Keratinocyte (primary cell): Measurements from ENCODE around the gene KIF5A. TPM values are rescaled to one million over a fixed set of nuclear protein-coding genes. Genes with fewer than 3 reads are reported as not detected.

Experiments
- DNase-seq: peaks from one replicate; pipeline ENCODE4 v3.0.0-alpha.2; 2011; ENCODE audit warnings: low read depth, missing footprints, low spot score
- FAIRE-seq: peaks from 2 replicates; lab custom pipeline; 2011; peaks lifted over from hg19 to GRCh38; lab: Jason Lieb, UNC
- H2AFZ ChIP-seq: 2 replicates; pipeline ENCODE4 v1.6.0; 2012; ENCODE audit warnings: low read length, control low read depth, inconsistent platforms; ENCODE audit not compliant: control insufficient read depth
- H3K27ac ChIP-seq: 2 replicates; pipeline ENCODE4 v1.5.1; 2011; ENCODE audit warnings: low read length; ENCODE audit not compliant: control insufficient read depth, insufficient read depth
- H3K27me3 ChIP-seq: 3 replicates; pipeline ENCODE4 v1.6.0; 2011; ENCODE audit warnings: low read length; ENCODE audit not compliant: control insufficient read depth, insufficient read depth; ENCODE audit errors: extremely low read depth
- H3K36me3 ChIP-seq, 2 experiments: 2 replicates in 1 of 2; 3 replicates in 1 of 2; pipeline ENCODE4 v1.5.1; 2011; ENCODE audit warnings: low read length in 2 of 2, mild to moderate bottlenecking in 1 of 2; ENCODE audit not compliant: control insufficient read depth in 2 of 2, insufficient read depth in 2 of 2; ENCODE audit errors: extremely low read depth in 1 of 2
- H3K4me1 ChIP-seq: 3 replicates; pipeline ENCODE4 v1.5.1; 2011; ENCODE audit warnings: low read length; ENCODE audit not compliant: control insufficient read depth, insufficient read depth; ENCODE audit errors: extremely low read depth
- H3K4me2 ChIP-seq: 3 replicates; pipeline ENCODE4 v1.6.0; 2011; ENCODE audit warnings: low read depth, low read length; ENCODE audit not compliant: control insufficient read depth, insufficient read depth; ENCODE audit errors: extremely low read depth
- H3K4me3 ChIP-seq, 3 experiments: fragments of 200-600 bp in 1 of 3; sonication (generic) in 1 of 3; 2 replicates in 2 of 3; 3 replicates in 1 of 3; pipeline ENCODE4 v1.5.1; 2011 to 2016; ENCODE audit warnings: low read length in 3 of 3, mild to moderate bottlenecking in 3 of 3, control low read depth in 2 of 3, inconsistent platforms in 1 of 3, low read depth in 1 of 3, mixed read lengths in 1 of 3, mixed run types in 1 of 3, moderate library complexity in 1 of 3; ENCODE audit not compliant: control insufficient read depth in 2 of 3, insufficient read depth in 2 of 3; ENCODE audit errors: extremely low read depth in 1 of 3
- H3K79me2 ChIP-seq: 2 replicates; pipeline ENCODE4 v1.6.0; 2012; ENCODE audit warnings: low read length; ENCODE audit not compliant: control insufficient read depth, insufficient read depth
- H3K9ac ChIP-seq: 3 replicates; pipeline ENCODE4 v1.6.0; 2011; ENCODE audit warnings: low read length; ENCODE audit not compliant: control insufficient read depth, insufficient read depth; ENCODE audit errors: extremely low read depth
- H3K9me1 ChIP-seq: 3 replicates; pipeline ENCODE4 v1.6.0; 2011; ENCODE audit warnings: low read length; ENCODE audit not compliant: control insufficient read depth, insufficient read depth; ENCODE audit errors: extremely low read depth
- H3K9me3 ChIP-seq: 2 replicates; pipeline ENCODE4 v1.5.1; 2012; ENCODE audit warnings: low read depth, low read length; ENCODE audit not compliant: control insufficient read depth
- H4K20me1 ChIP-seq: 3 replicates; pipeline ENCODE4 v1.6.0; 2011; ENCODE audit warnings: low read length; ENCODE audit not compliant: control insufficient read depth, insufficient read depth; ENCODE audit errors: extremely low read depth
- CTCF ChIP-seq, 3 experiments: IDR thresholded peaks in 1 of 3; conservative IDR thresholded peaks in 1 of 3; optimal IDR thresholded peaks in 1 of 3; 2 replicates in 2 of 3; 3 replicates in 1 of 3; pipeline versions ENCODE3 to v1.5.1; 2011; ENCODE audit warnings: low read length in 3 of 3, mild to moderate bottlenecking in 3 of 3, moderate library complexity in 2 of 3, control low read depth in 1 of 3, inconsistent platforms in 1 of 3; ENCODE audit not compliant: insufficient read depth in 2 of 3; ENCODE audit errors: extremely low read depth in 1 of 3
- EZH2 ChIP-seq: IDR thresholded peaks from one replicate; pipeline ENCODE4 v1.6.1; 2012; ENCODE audit warnings: inconsistent platforms, mild to moderate bottlenecking, low read length, moderate library complexity
- dilution Hi-C: fragments of 300-500 bp; cut with MboI; formaldehyde crosslinking; loops from one replicate; pipeline ENCODE4 v1.7.0; 2020; ENCODE audit warnings: low sequenced_read_pairs; ENCODE audit not compliant: extremely low pct_ligation_motif_present
- polyA plus RNA-seq, 5 experiments: library from polyadenylated mRNA; depleted of rRNA in 3 of 5; stranded (reverse) in 3 of 5; stranded (forward) in 1 of 5; unstranded in 1 of 5; fragments of >200 nt; gene quantifications; 1 replicate in 1 of 5; 2 replicates in 3 of 5; 3 replicates in 1 of 5; pipeline versions ENCODE4 v1.2.1 to v1.2.3, GENCODE V29; 2011 to 2012; ENCODE audit warnings: missing spikeins in 2 of 5, low read depth in 1 of 5, low replicate concordance in 1 of 5

KIF5A gene
- polyA plus RNA-seq, 1 donor (not counting 4 experiments of a cell fraction or from before 2014, with no cell fraction given), result 0.05 TPM

- H3K4me3 ChIP-seq, result peak overlapping the region; percentile 44 to 73 (median 52)
- peak; percentile 17 for DNase-seq
- peaks cover 3% of the 10 kb centered on the region for H3K9me1 ChIP-seq
- peak overlapping the region; percentile 89 for H3K4me2 ChIP-seq
- dilution Hi-C loops, result no loop called here
- no peaks in the 10 kb centered on the region for H3K9me3 ChIP-seq
- peak overlapping the region; percentile 31 for H3K27ac ChIP-seq
- no peak overlapping the region for H2AFZ ChIP-seq
- peaks cover 17% of the 10 kb centered on the region for H3K27me3 ChIP-seq
- no peaks in the 10 kb centered on the region for H3K79me2 ChIP-seq
- H3K9ac ChIP-seq, result peak overlapping the region; percentile 71
- no peaks in the 10 kb centered on the region for H4K20me1 ChIP-seq
- H3K36me3 ChIP-seq, result peaks cover 12 to 20% of the 10 kb centered on the region in 2 experiments
- TF ChIP-seq EZH2, result no peak
- no peak for TF ChIP-seq CTCF (optimal IDR thresholded peaks at IDR 0.05 in 1 of 3, IDR thresholded peaks at IDR 0.05 in 1 of 3, conservative IDR thresholded peaks at IDR 0.05 in 1 of 3; ENCODE audit: extremely low read depth in 1 of 3, insufficient read depth in 2 of 3, low read length in 3 of 3)
- FAIRE-seq, result peak; percentile 59
- H3K4me1 ChIP-seq, result peaks cover 12% of the 10 kb centered on the region
Observed at GRCh38 chr12:57603815-57604453, 54.1 kb downstream of the KIF5A start.

- H3K27ac ChIP-seq, result peak within 1 kb of the TSS; percentile 31
- peaks cover 12 to 15% of the 10 kb centered on the region in 2 experiments for H3K36me3 ChIP-seq
- H3K27me3 ChIP-seq, result peaks cover 18% of the 10 kb centered on the region
- peak within 1 kb of the TSS; percentile 71 for H3K9ac ChIP-seq
- dilution Hi-C loops, result no loop called here
- TF ChIP-seq CTCF (optimal IDR thresholded peaks at IDR 0.05 in 1 of 3, IDR thresholded peaks at IDR 0.05 in 1 of 3, conservative IDR thresholded peaks at IDR 0.05 in 1 of 3; ENCODE audit: extremely low read depth in 1 of 3, insufficient read depth in 2 of 3, low read length in 3 of 3), result no peak
- peak; percentile 34 for TF ChIP-seq EZH2
- H3K9me1 ChIP-seq, result peaks cover 3% of the 10 kb centered on the region
- peaks cover 12% of the 10 kb centered on the region for H3K4me1 ChIP-seq
- H3K79me2 ChIP-seq, result no peaks in the 10 kb centered on the region
- FAIRE-seq, result no peak
- peak within 1 kb of the TSS; percentile 89 for H3K4me2 ChIP-seq
- peak within 1 kb of the TSS; percentile 84 for H2AFZ ChIP-seq
- H3K4me3 ChIP-seq, result peak within 1 kb of the TSS; percentile 44 to 73 (median 53)
- no peaks in the 10 kb centered on the region for H3K9me3 ChIP-seq
- DNase-seq, result no peak
- H4K20me1 ChIP-seq, result no peaks in the 10 kb centered on the region
Observed at GRCh38 chr12:57604454-57604991, 54.7 kb downstream of the KIF5A start, which contains the start of gene DTX3. Gene DTX3, plus strand, starts transcription at chr12:57604824. Its CDS starts 1,694 bp downstream, at chr12:57606518.
